Measurements from ENCODE around the gene SNX19. TPM values are rescaled to one million over a fixed set of nuclear protein-coding genes. Genes with fewer than 3 reads are reported as not detected.

SNX19 gene
- total RNA-seq: 60.9 and 71.8 TPM in 2 replicates

GRCh38 chr11:130916238-130916855, at the start of gene SNX19:
TSS of gene SNX19 (minus strand) at chr11:130916479. CDS start at chr11:130915939, 540 bp downstream.

Measured in placental epithelial cell (primary cell).